ENCODE data around the gene KIAA1217.

The KIAA1217 gene

GRCh38 chr10:24414597-24414996 is 205.7 kb downstream of the KIAA1217 start:
- Histone ChIP-seq H3K27ac (no peak overlapping the region), H3K36me3 (no peaks in the 10 kb centered on the region), H3K4me1 (peaks cover 0 to 5% (median 0%) of the 10 kb centered on the region in 4 donors), H3K4me3 (no peak overlapping the region), H3K27me3 (no peaks in the 10 kb centered on the region), H3K9me3 (no peaks in the 10 kb centered on the region)
- no peak for DNase-seq
- intact Hi-C loops (cut with DNase I; ENCODE audit: low total_unique reads): no loop called here
- no peak for TF ChIP-seq CTCF (IDR thresholded peaks at IDR 0.05)

- peaks cover 0 to 5% (median 0%) of the 10 kb centered on the region in 4 donors for H3K4me1 ChIP-seq
- H3K9me3 ChIP-seq: no peaks in the 10 kb centered on the region
- DNase-seq: peak; percentile 53 to 72
- H3K4me3 ChIP-seq: no peak overlapping the region
- no peak overlapping the region for H3K27ac ChIP-seq
- H3K27me3 ChIP-seq: no peaks in the 10 kb centered on the region
- TF ChIP-seq CTCF (IDR thresholded peaks at IDR 0.05): no peak
- intact Hi-C loops (cut with DNase I; ENCODE audit: low total_unique reads): no loop called here
- no peaks in the 10 kb centered on the region for H3K36me3 ChIP-seq
These were observed 206.7 kb downstream of the KIAA1217 start for GRCh38 chr10:24415455-24416125.

GRCh38 chr10:24416248-24416647 is 207.3 kb downstream of the KIAA1217 start:
- intact Hi-C loops (cut with DNase I; ENCODE audit: low total_unique reads): no loop called here
- no peaks in the 10 kb centered on the region for H3K36me3 ChIP-seq
- TF ChIP-seq CTCF (IDR thresholded peaks at IDR 0.05): no peak
- no peak overlapping the region for H3K4me3 ChIP-seq
- H3K27me3 ChIP-seq: no peaks in the 10 kb centered on the region
- no peak for DNase-seq
- H3K9me3 ChIP-seq: no peaks in the 10 kb centered on the region
- no peak overlapping the region for H3K27ac ChIP-seq
- H3K4me1 ChIP-seq: peaks cover 0 to 5% (median 0%) of the 10 kb centered on the region in 4 donors

- no peak for TF ChIP-seq CTCF (IDR thresholded peaks at IDR 0.05)
- intact Hi-C loops (cut with DNase I; ENCODE audit: low total_unique reads): no loop called here
- Histone ChIP-seq H3K27ac (no peak overlapping the region), H3K27me3 (no peaks in the 10 kb centered on the region), H3K36me3 (no peaks in the 10 kb centered on the region), H3K4me1 (peaks cover 0 to 5% (median 0%) of the 10 kb centered on the region in 4 donors), H3K4me3 (no peak overlapping the region), H3K9me3 (no peaks in the 10 kb centered on the region)
- no peak for DNase-seq
These were observed 208.1 kb downstream of the KIAA1217 start for GRCh38 chr10:24417053-24417452.

- no peaks in the 10 kb centered on the region for H3K27me3 ChIP-seq
- H3K4me1 ChIP-seq: peaks cover 0 to 5% (median 0%) of the 10 kb centered on the region in 4 donors
- no peak for TF ChIP-seq CTCF (IDR thresholded peaks at IDR 0.05)
- H3K27ac ChIP-seq: no peak overlapping the region
- DNase-seq: no peak
- H3K36me3 ChIP-seq: no peaks in the 10 kb centered on the region
- no peak overlapping the region for H3K4me3 ChIP-seq
- intact Hi-C loops (cut with DNase I; ENCODE audit: low total_unique reads): no loop called here
- H3K9me3 ChIP-seq: no peaks in the 10 kb centered on the region
These were observed 209.6 kb downstream of the KIAA1217 start for GRCh38 chr10:24418532-24418931.

All from tibial artery (tissue), 4 donors.